HG03280 (cell line): Measurements from ENCODE around the gene BRD2.

Experiments
- ATAC-seq: cut with Tn5 transposase; IDR thresholded peaks from one replicate; pipeline ENCODE4 v1.9.1; 2021; ENCODE audit warnings: mild to moderate bottlenecking, moderate library complexity; ENCODE audit not compliant: unreplicated experiment

Gene BRD2

DNA sequence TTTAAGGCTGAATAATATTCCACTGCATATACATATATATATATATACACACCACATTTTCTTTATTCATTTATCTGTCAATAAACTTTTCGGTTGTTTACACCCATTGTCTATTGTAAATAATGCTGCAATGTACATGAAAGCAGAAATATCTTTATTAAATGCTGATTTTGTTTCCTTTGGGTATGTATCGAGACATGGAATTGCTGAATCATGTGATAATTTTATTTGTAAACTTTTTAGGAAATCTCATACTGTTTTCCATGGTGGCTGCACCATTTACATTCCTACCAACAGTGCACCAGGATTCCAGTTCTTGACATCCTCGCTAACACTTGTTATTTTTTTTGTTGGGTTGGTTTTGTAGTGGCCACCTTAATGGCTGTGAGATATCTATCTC, 55.1 kb downstream of the BRD2 start:
- no peak for ATAC-seq

DNA sequence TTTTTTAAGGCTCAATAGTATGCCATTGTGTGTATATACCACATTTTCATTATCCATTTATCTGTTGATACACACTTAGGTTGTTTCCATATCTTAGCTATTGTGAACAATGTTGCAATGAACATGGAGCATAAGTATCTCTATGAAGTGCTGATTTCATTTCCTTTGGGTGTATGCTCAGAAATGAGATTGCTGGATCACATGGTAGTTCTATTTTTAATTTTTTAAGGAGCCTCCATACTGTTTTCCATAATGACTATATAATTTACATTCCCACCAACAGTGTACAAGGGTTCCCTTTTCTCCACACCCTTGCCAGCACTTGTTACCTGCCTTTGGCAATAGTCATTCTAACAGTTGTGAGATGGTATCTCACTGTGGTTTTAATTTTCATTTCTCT, 56.1 kb downstream of the BRD2 start:
- ATAC-seq = no peak

DNA sequence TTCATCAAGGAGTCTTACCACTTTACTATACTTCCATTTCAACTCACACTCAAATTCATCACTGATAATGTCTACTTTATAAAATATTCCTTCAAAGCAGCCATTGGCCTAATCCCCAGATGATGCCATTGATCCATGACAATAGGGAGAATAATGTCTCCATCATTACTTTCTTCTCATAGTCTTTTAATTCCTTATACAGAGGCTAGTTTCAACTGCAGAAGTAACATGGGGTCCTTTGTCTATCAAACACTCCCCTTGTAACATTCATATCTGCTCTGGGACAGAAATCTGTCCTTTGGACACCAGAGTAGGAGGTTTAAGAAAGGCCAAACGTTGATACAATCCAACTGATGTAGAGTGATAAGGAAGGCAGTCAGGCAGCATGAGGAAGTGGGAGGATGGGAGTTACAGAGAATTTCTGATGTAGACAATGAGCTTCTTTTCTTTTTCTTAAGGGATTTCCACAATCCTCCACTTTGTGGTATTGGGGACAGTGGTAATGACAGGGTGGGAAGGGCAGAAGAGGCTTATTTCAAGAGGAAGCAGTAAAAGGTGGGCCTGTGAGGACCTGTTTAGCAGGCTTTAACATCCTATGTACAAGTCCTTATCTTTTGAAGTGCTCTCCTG, 59.9 kb downstream of the BRD2 start:
- no peak for ATAC-seq

GRCh38 chr6:33029328-33030184, 61.2 kb downstream of the BRD2 start:
- ATAC-seq = peak; percentile 71

DNA sequence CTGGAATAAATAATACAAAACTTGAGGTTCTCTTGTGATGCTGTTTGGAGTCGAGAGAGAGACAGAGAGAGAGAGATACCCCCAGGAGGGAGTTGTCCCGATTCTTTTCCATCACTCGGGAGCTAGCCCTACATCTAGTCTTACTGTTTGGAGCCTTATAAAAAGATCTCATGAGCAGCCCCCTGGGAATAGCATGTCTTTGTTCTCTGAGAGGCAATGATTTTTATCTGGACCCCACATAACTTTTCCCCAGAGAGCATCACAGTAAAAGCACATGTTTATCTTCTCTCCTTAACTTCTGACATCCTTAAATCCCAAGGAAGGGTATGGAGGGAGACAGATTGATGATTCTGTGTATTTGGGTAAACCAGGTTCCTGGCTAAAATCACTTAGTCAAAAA, 61.9 kb downstream of the BRD2 start:
- ATAC-seq = no peak
